Gastrocnemius medialis (tissue), 4 donors: ENCODE results near the gene CALML3.

Experiments used
- CTCF ChIP-seq, 5 experiments: fragments of 450-650 bp in 3 of 5; fragments of 200-600 bp in 2 of 5; sonication (generic) in 2 of 5; IDR thresholded peaks in 4 of 5; conservative IDR thresholded peaks in 1 of 5; 1 replicate in 4 of 5; 2 replicates in 1 of 5; pipeline ENCODE4 v1.5.1; 2016 to 2019; ENCODE audit warnings: antibody characterized with exemption in 5 of 5, mild to moderate bottlenecking in 3 of 5, moderate library complexity in 3 of 5
- POLR2A ChIP-seq, 2 donors: fragments of 450-650 bp; IDR thresholded peaks; one replicate each; pipeline ENCODE4 v1.6.1; 2017; ENCODE audit warnings: antibody characterized with exemption in 2 of 2, mild to moderate bottlenecking in 2 of 2, moderate library complexity in 2 of 2

- TF ChIP-seq CTCF (IDR thresholded peaks at IDR 0.05 in 4 of 5, conservative IDR thresholded peaks at IDR 0.05 in 1 of 5) (no peak), POLR2A (IDR thresholded peaks at IDR 0.05) (no peak)
Measured at GRCh38 chr10:5557799-5558771, 33.3 kb downstream of the CALML3 start.
